IPS-20b (cell line): Measurements from ENCODE around the gene ARPC4.
"Not testable (repeated sequence)": the region's sequence is repeated elsewhere in the genome, so short reads cannot be mapped to it uniquely, and the experiment has no call there.

Source experiments
- H3K27ac ChIP-seq: one replicate; pipeline ENCODE4 v1.5.1; 2013; ENCODE audit warnings: low read length
- H3K27me3 ChIP-seq: 2 replicates; pipeline ENCODE4 v1.6.1; 2013; ENCODE audit warnings: mild to moderate bottlenecking, low read length, inconsistent platforms; ENCODE audit not compliant: insufficient read depth
- H3K36me3 ChIP-seq: 2 replicates; pipeline ENCODE4 v1.6.1; 2013; ENCODE audit warnings: low read depth, mild to moderate bottlenecking, inconsistent platforms, low read length, moderate library complexity; ENCODE audit not compliant: insufficient read depth
- H3K4me1 ChIP-seq: 2 replicates; pipeline ENCODE4 v1.6.1; 2013; ENCODE audit warnings: mild to moderate bottlenecking, control low read depth, inconsistent platforms, low read length, moderate library complexity; ENCODE audit not compliant: insufficient read depth
- H3K4me3 ChIP-seq: 2 replicates; pipeline ENCODE4 v1.5.1; 2013; ENCODE audit warnings: mild to moderate bottlenecking, low read length, inconsistent platforms
- H3K9ac ChIP-seq: 2 replicates; pipeline ENCODE4 v1.6.1; 2013; ENCODE audit warnings: low read depth, mild to moderate bottlenecking, inconsistent platforms, low read length, moderate library complexity
- H3K9me3 ChIP-seq: 2 replicates; pipeline ENCODE4 v1.6.1; 2013; ENCODE audit warnings: mild to moderate bottlenecking, low read depth, low read length, inconsistent platforms; ENCODE audit not compliant: insufficient read depth

The ARPC4 gene

GRCh38 chr3:9852528-9852927 is 59.6 kb downstream of the ARPC4 start:
- Histone ChIP-seq H3K9ac (no peak overlapping the region), H3K27me3 (no peaks in the 10 kb centered on the region), H3K9me3 (no peaks in the 10 kb centered on the region), H3K27ac (no peak overlapping the region), H3K36me3 (no peaks in the 10 kb centered on the region), H3K4me3 (no peak overlapping the region), H3K4me1 (no peaks in the 10 kb centered on the region)

GRCh38 chr3:9854291-9854940 is 61.5 kb downstream of the ARPC4 start:
- H3K36me3 ChIP-seq, H3K27ac ChIP-seq, H3K27me3 ChIP-seq, H3K9ac ChIP-seq, H3K9me3 ChIP-seq, H3K4me1 ChIP-seq, H3K4me3 ChIP-seq: not testable (repeated sequence)

- Histone ChIP-seq H3K36me3 (no peaks in the 10 kb centered on the region), H3K27ac (no peak overlapping the region), H3K9ac (no peak overlapping the region), H3K27me3 (no peaks in the 10 kb centered on the region), H3K4me3 (no peak overlapping the region), H3K4me1 (no peaks in the 10 kb centered on the region), H3K9me3 (no peaks in the 10 kb centered on the region)
Measured at GRCh38 chr3:9855594-9855993, 62.7 kb downstream of the ARPC4 start.
